Kidney epithelial cell (primary cell): ENCODE measurements around the gene GAB2. TPM values are rescaled to one million over a fixed set of nuclear protein-coding genes. Genes with fewer than 3 reads are reported as not detected.
A peak's percentile ranks its signal among the peaks of the same experiment; 100 is the strongest.
"Not testable (repeated sequence)": the region's sequence is repeated elsewhere in the genome, so short reads cannot be mapped to it uniquely, and the experiment has no call there.

ENCODE experiments used
- DNase-seq: peaks from one replicate; pipeline ENCODE4 v3.0.0-alpha.2; 2010; ENCODE audit warnings: low read depth
- H3K27me3 ChIP-seq: 2 replicates; pipeline ENCODE4 v1.6.0; 2011; ENCODE audit warnings: low read length; ENCODE audit not compliant: control insufficient read depth, insufficient read depth
- H3K36me3 ChIP-seq: 2 replicates; pipeline ENCODE4 v1.5.1; 2011; ENCODE audit warnings: low read length; ENCODE audit not compliant: control insufficient read depth, insufficient read depth
- H3K4me3 ChIP-seq: 2 replicates; pipeline ENCODE4 v1.5.1; 2011; ENCODE audit warnings: low read depth, mild to moderate bottlenecking, control low read depth, low read length
- CTCF ChIP-seq: IDR thresholded peaks from 2 replicates; pipeline ENCODE4 v1.5.1; 2011; ENCODE audit warnings: mild to moderate bottlenecking, moderate library complexity, low read length, control low read depth, inconsistent platforms; ENCODE audit not compliant: insufficient read depth, poor library complexity, severe bottlenecking
- total RNA-seq: library from RNA; depleted of rRNA; stranded (reverse); fragments of >200 nt; gene quantifications from 2 replicates; pipeline ENCODE4 v1.2.3, GENCODE V29; 2015

Gene GAB2
- total RNA-seq, 1 donor from 2014 or later: 13.1 TPM

DNA sequence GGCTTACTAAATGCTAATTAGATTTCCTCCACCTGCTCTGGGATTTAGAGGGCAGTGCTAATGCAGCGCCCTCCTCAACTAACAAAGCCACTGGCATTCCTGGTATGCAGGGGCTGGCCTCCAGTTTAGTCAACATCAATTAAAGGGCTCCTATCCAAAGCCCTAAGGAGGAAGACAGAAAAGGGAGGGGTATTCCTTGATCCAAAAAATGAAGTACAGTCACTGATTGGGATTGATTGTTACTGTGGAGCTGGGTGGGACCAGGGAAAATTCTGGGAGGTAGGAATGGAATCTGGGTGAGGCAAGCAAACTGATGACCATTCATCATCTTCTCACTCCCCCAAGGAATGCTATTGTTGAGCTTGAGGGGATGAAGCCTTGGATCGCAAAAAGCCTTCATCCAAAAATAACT, 52.2 kb downstream of the GAB2 start:
- Histone ChIP-seq H3K27me3 (no peaks in the 10 kb centered on the region), H3K36me3 (no peaks in the 10 kb centered on the region), H3K4me3 (no peak overlapping the region)
- DNase-seq: peak; percentile 37
- no peak for TF ChIP-seq CTCF

GRCh38 chr11:78364128-78364751, 53.4 kb downstream of the GAB2 start:
- no peak overlapping the region for H3K4me3 ChIP-seq
- no peaks in the 10 kb centered on the region for H3K27me3 ChIP-seq
- TF ChIP-seq CTCF: no peak
- no peak for DNase-seq
- no peaks in the 10 kb centered on the region for H3K36me3 ChIP-seq

GRCh38 chr11:78363024-78363619, 54.5 kb downstream of the GAB2 start:
- Histone ChIP-seq H3K36me3 (no peaks in the 10 kb centered on the region), H3K27me3 (no peaks in the 10 kb centered on the region), H3K4me3 (no peak overlapping the region)
- DNase-seq: no peak
- TF ChIP-seq CTCF: no peak

GRCh38 chr11:78361228-78361627, 56.4 kb downstream of the GAB2 start:
- Histone ChIP-seq H3K27me3 (no peaks in the 10 kb centered on the region), H3K4me3 (no peak overlapping the region), H3K36me3 (no peaks in the 10 kb centered on the region)
- DNase-seq: no peak
- no peak for TF ChIP-seq CTCF

- DNase-seq: no peak
- Histone ChIP-seq H3K4me3 (no peak overlapping the region), H3K36me3 (no peaks in the 10 kb centered on the region), H3K27me3 (no peaks in the 10 kb centered on the region)
- TF ChIP-seq CTCF: no peak
Measured at GRCh38 chr11:78359921-78360320, 57.7 kb downstream of the GAB2 start.

GRCh38 chr11:78357924-78358323, 59.7 kb downstream of the GAB2 start:
- not testable (repeated sequence) for H3K27me3 ChIP-seq, H3K36me3 ChIP-seq, DNase-seq, H3K4me3 ChIP-seq

DNA sequence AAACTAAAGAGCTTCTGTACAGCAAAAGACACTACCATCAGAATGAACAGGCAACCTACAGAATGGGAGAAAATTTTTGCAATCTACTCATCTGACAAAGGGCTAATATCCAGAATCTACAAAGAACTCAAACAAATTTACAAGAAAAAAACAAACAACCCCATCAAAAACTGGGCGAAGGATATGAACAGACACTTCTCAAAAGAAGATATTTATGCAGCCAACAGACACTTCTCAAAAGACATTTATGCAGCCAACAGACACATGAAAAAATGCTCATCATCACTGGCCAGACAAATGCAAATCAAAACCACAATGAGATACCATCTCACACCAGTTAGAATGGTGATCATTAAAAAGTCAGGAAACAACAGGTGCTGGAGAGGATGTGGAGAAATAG, 60.2 kb downstream of the GAB2 start:
- not testable (repeated sequence) for DNase-seq, H3K36me3 ChIP-seq, H3K4me3 ChIP-seq, H3K27me3 ChIP-seq

- DNase-seq: not testable (repeated sequence)
Measured at GRCh38 chr11:78355742-78356141, 61.9 kb downstream of the GAB2 start.

More at GRCh38 chr11:78355742-78356141, 61.9 kb downstream of the GAB2 start:
- not testable (repeated sequence) for H3K27me3 ChIP-seq, H3K36me3 ChIP-seq, H3K4me3 ChIP-seq
